Neural cell (in vitro differentiated cells): ENCODE measurements around the gene METAP1.

Source experiments
- EP300 ChIP-seq: fragments of 450-650 bp; conservative IDR thresholded peaks from 2 replicates; pipeline ENCODE4 v1.6.1; 2014; ENCODE audit warnings: antibody characterized with exemption, mild to moderate bottlenecking, moderate library complexity; ENCODE audit not compliant: poor library complexity, severe bottlenecking
- EZH2 ChIP-seq: fragments of 200-600, 300-800 bp; shearing (Covaris generic), sonication (generic); IDR thresholded peaks from 2 replicates; pipeline ENCODE4 v1.6.1; 2014; ENCODE audit warnings: antibody characterized with exemption, low read length, borderline replicate concordance, mild to moderate bottlenecking; ENCODE audit not compliant: insufficient read depth, poor library complexity, severe bottlenecking
- POLR2AphosphoS5 ChIP-seq: IDR thresholded peaks from 2 replicates; pipeline ENCODE4 v1.6.1; 2012
- RAD21 ChIP-seq: fragments of 450-650 bp; conservative IDR thresholded peaks from 2 replicates; pipeline ENCODE4 v1.6.1; 2014; ENCODE audit warnings: antibody characterized with exemption, mild to moderate bottlenecking, moderate library complexity
- TAF1 ChIP-seq: IDR thresholded peaks from 2 replicates; pipeline ENCODE4 v1.6.1; 2012; ENCODE audit warnings: low read depth
- TF ChIP-seq, protein P1 (sequence below): fragments of 450-650 bp; IDR thresholded peaks from 2 replicates; pipeline ENCODE4 v1.5.1; 2014; ENCODE audit warnings: antibody characterized with exemption, mild to moderate bottlenecking, moderate library complexity; ENCODE audit not compliant: poor library complexity, severe bottlenecking

DNA sequence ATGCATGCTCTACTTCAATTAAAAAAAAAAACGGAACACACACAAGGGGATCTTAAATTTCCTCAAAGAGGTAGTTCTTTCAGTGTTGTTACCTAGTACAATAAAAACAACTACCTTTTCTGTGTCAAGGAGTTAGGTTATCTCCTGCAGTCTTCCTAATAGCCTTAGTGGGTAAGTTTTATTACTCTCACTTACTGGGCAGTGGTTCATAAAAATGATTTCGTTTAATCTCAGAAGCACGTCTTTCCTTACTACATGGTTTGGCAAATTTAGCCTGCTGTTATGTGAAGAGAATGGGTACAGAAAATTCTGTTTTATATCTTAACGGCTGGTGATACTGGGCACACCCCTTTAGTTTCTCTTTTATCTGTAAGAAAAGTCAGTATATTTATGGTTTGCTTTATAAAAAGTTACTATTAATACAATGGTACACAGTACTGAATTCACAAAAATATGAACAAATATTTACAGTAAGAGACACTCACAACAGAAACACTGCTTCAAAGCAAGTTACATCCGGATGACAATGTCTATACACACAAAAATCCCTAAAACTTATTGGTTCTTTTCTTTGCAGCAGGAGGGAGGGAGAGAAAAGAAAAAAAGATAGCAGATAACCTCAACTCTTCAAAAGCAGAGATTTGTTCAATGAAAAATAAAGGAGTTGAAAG, 84.2 kb downstream of the METAP1 start:
- TF ChIP-seq EP300 (no peak), POLR2AphosphoS5 (no peak), TAF1 (no peak), EZH2 (no peak), RAD21 (no peak)
- TF ChIP-seq, protein P1, sequence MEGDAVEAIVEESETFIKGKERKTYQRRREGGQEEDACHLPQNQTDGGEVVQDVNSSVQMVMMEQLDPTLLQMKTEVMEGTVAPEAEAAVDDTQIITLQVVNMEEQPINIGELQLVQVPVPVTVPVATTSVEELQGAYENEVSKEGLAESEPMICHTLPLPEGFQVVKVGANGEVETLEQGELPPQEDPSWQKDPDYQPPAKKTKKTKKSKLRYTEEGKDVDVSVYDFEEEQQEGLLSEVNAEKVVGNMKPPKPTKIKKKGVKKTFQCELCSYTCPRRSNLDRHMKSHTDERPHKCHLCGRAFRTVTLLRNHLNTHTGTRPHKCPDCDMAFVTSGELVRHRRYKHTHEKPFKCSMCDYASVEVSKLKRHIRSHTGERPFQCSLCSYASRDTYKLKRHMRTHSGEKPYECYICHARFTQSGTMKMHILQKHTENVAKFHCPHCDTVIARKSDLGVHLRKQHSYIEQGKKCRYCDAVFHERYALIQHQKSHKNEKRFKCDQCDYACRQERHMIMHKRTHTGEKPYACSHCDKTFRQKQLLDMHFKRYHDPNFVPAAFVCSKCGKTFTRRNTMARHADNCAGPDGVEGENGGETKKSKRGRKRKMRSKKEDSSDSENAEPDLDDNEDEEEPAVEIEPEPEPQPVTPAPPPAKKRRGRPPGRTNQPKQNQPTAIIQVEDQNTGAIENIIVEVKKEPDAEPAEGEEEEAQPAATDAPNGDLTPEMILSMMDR, result no peak
